Measurements from ENCODE around the gene TSHR.

- TF ChIP-seq MAZ (IDR thresholded peaks at IDR 0.05; ENCODE audit: borderline replicate concordance, low read depth, low read length) = no peak
- no peak for TF ChIP-seq USF2 (IDR thresholded peaks at IDR 0.05; ENCODE audit: low read depth, low read length)
- TF ChIP-seq CTCF (conservative IDR thresholded peaks at IDR 0.05; ENCODE audit: low read depth, low read length) = no peak
- TF ChIP-seq MXI1 (IDR thresholded peaks at IDR 0.05; ENCODE audit: borderline replicate concordance, low read depth, low read length) = no peak
- no peak for TF ChIP-seq POLR2A (IDR thresholded peaks at IDR 0.05; ENCODE audit: low read depth, low read length)
- TF ChIP-seq RAD21 (IDR thresholded peaks at IDR 0.05; ENCODE audit: low read length) = no peak
- TF ChIP-seq RCOR1 (IDR thresholded peaks at IDR 0.05; ENCODE audit: insufficient replicate concordance, low read length) = no peak
- TF ChIP-seq BHLHE40 (IDR thresholded peaks at IDR 0.05; ENCODE audit: low read depth, low read length) = no peak
- no peak for TF ChIP-seq SMC3 (IDR thresholded peaks at IDR 0.05; ENCODE audit: low read depth, low read length)
- no peak for TF ChIP-seq RFX5 (IDR thresholded peaks at IDR 0.05; ENCODE audit: low read depth, low read length)
- TF ChIP-seq, protein P1, sequence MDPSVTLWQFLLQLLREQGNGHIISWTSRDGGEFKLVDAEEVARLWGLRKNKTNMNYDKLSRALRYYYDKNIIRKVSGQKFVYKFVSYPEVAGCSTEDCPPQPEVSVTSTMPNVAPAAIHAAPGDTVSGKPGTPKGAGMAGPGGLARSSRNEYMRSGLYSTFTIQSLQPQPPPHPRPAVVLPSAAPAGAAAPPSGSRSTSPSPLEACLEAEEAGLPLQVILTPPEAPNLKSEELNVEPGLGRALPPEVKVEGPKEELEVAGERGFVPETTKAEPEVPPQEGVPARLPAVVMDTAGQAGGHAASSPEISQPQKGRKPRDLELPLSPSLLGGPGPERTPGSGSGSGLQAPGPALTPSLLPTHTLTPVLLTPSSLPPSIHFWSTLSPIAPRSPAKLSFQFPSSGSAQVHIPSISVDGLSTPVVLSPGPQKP (IDR thresholded peaks at IDR 0.05; ENCODE audit: borderline replicate concordance, low read depth, low read length) = no peak
- TF ChIP-seq FOS (IDR thresholded peaks at IDR 0.05; ENCODE audit: low read depth, low read length) = no peak
These were observed 209.8 kb downstream of the TSHR start for GRCh38 chr14:81165188-81165587.
